Neural progenitor cell (in vitro differentiated cells): ENCODE measurements around the gene LMCD1. TPM values are rescaled to one million over a fixed set of nuclear protein-coding genes. Genes with fewer than 3 reads are reported as not detected.

ENCODE experiments used
- DNase-seq: peaks from one replicate; pipeline ENCODE4 v3.0.0-alpha.2; 2016; ENCODE audit warnings: low spot score
- H2AFZ ChIP-seq: fragments of 200-600 bp; sonication (generic); replicated peaks from 2 replicates; pipeline ENCODE4 v1.6.1; 2016; ENCODE audit warnings: antibody characterized with exemption
- H3F3A ChIP-seq: fragments of 200-600 bp; sonication (generic); 2 replicates; pipeline ENCODE4 v1.6.1; 2016; ENCODE audit warnings: antibody characterized with exemption, low read depth
- H3K27ac ChIP-seq: fragments of 200-600 bp; sonication (generic); 2 replicates; pipeline ENCODE4 v1.5.1; 2016; ENCODE audit warnings: mild to moderate bottlenecking
- H3K27me3 ChIP-seq: fragments of 200-600 bp; sonication (generic); 2 replicates; pipeline ENCODE4 v1.6.1; 2016; ENCODE audit warnings: mild to moderate bottlenecking, moderate library complexity
- H3K36me3 ChIP-seq: fragments of 200-600 bp; sonication (generic); 2 replicates; pipeline ENCODE4 v1.5.1; 2016
- H3K4me1 ChIP-seq: fragments of 200-600 bp; sonication (generic); 2 replicates; pipeline ENCODE4 v1.6.1; 2016; ENCODE audit warnings: mixed run types
- H3K4me2 ChIP-seq: fragments of 200-600 bp; sonication (generic); 2 replicates; pipeline ENCODE4 v1.6.1; 2016
- H3K4me3 ChIP-seq: fragments of 200-600 bp; sonication (generic); 2 replicates; pipeline ENCODE4 v1.5.1; 2016
- H3K79me2 ChIP-seq: fragments of 200-600 bp; sonication (generic); 2 replicates; pipeline ENCODE4 v1.6.1; 2016; ENCODE audit warnings: low read depth
- H3K9ac ChIP-seq: fragments of 200-600 bp; sonication (generic); 2 replicates; pipeline ENCODE4 v1.6.1; 2016
- H3K9me3 ChIP-seq: fragments of 200-600 bp; sonication (generic); 2 replicates; pipeline ENCODE4 v1.5.1; 2016; ENCODE audit warnings: low read depth
- H4K20me1 ChIP-seq: fragments of 200-600 bp; sonication (generic); 2 replicates; pipeline ENCODE4 v1.6.1; 2016; ENCODE audit warnings: low read depth
- H3K27ac Mint-ChIP-seq: 3 replicates; pipeline ENCODE4 v1.8.0; 2021; ENCODE audit warnings: mixed read lengths
- H3K27me3 Mint-ChIP-seq: 2 replicates; pipeline ENCODE4 v1.8.0; 2022; ENCODE audit warnings: low read depth, mild to moderate bottlenecking, inconsistent platforms, moderate library complexity, mixed read lengths; ENCODE audit not compliant: insufficient read depth
- H3K36me3 Mint-ChIP-seq: 3 replicates; pipeline ENCODE4 v1.8.0; 2021; ENCODE audit warnings: mixed read lengths
- H3K4me1 Mint-ChIP-seq: 3 replicates; pipeline ENCODE4 v1.8.0; 2021; ENCODE audit warnings: mixed read lengths
- H3K4me3 Mint-ChIP-seq: 3 replicates; pipeline ENCODE4 v1.8.0; 2021; ENCODE audit warnings: mild to moderate bottlenecking, moderate library complexity, mixed read lengths
- H3K9me3 Mint-ChIP-seq: 3 replicates; pipeline ENCODE4 v1.8.0; 2020; ENCODE audit warnings: mixed read lengths
- CTCF ChIP-seq: fragments of 200-600 bp; sonication (generic); IDR thresholded peaks from 2 replicates; pipeline ENCODE4 v1.5.1; 2017; ENCODE audit warnings: antibody characterized with exemption, mild to moderate bottlenecking
- EZH2 ChIP-seq: fragments of 200-600 bp; sonication (generic); IDR thresholded peaks from 2 replicates; pipeline ENCODE4 v1.6.1; 2017; ENCODE audit warnings: antibody characterized with exemption, mild to moderate bottlenecking, moderate library complexity
- EZH2phosphoT487 ChIP-seq: fragments of 200-600 bp; sonication (generic); IDR thresholded peaks from 2 replicates; pipeline ENCODE4 v1.6.1; 2017; ENCODE audit warnings: antibody characterized with exemption
- total RNA-seq: library from RNA; depleted of rRNA; stranded (reverse); fragments of >200 nt; gene quantifications from 2 replicates; pipeline ENCODE4 v1.2.3, GENCODE V29; 2015; ENCODE audit warnings: low replicate concordance

Gene LMCD1
- total RNA-seq, 1 donor from 2014 or later: not detected

- no peak overlapping the region for H3K9ac ChIP-seq
- Mint-ChIP-seq H3K9me3 (peaks cover 2% of the 10 kb centered on the region), H3K4me1 (peaks cover 25% of the 10 kb centered on the region), H3K4me3 (no peak overlapping the region), H3K27me3 (peaks cover 2% of the 10 kb centered on the region), H3K27ac (no peak overlapping the region), H3K36me3 (peaks cover 7% of the 10 kb centered on the region)
- peaks cover 16% of the 10 kb centered on the region for H3K4me1 ChIP-seq
- H3K79me2 ChIP-seq: no peaks in the 10 kb centered on the region
- no peak for TF ChIP-seq CTCF
- TF ChIP-seq EZH2: no peak
- TF ChIP-seq EZH2phosphoT487: no peak
- H3K27ac ChIP-seq: no peak overlapping the region
- H3K9me3 ChIP-seq: no peaks in the 10 kb centered on the region
- H2AFZ ChIP-seq: no peak overlapping the region
- no peaks in the 10 kb centered on the region for H3K27me3 ChIP-seq
- H3F3A ChIP-seq: no peaks in the 10 kb centered on the region
- no peaks in the 10 kb centered on the region for H4K20me1 ChIP-seq
- H3K36me3 ChIP-seq: no peaks in the 10 kb centered on the region
- no peak for DNase-seq
- no peak overlapping the region for H3K4me2 ChIP-seq
- no peak overlapping the region for H3K4me3 ChIP-seq
These were observed 54.8 kb downstream of the LMCD1 start for GRCh38 chr3:8556473-8556869.

- peaks cover 2% of the 10 kb centered on the region for H3K9me3 Mint-ChIP-seq
- H2AFZ ChIP-seq: no peak overlapping the region
- no peak overlapping the region for H3K27ac ChIP-seq
- H3K9ac ChIP-seq: no peak overlapping the region
- no peaks in the 10 kb centered on the region for H3K27me3 ChIP-seq
- H3F3A ChIP-seq: no peaks in the 10 kb centered on the region
- TF ChIP-seq CTCF (no peak), EZH2phosphoT487 (no peak), EZH2 (no peak)
- peaks cover 2% of the 10 kb centered on the region for H3K27me3 Mint-ChIP-seq
- H3K4me2 ChIP-seq: no peak overlapping the region
- no peaks in the 10 kb centered on the region for H3K79me2 ChIP-seq
- H3K9me3 ChIP-seq: no peaks in the 10 kb centered on the region
- H3K4me1 Mint-ChIP-seq: peaks cover 31% of the 10 kb centered on the region
- peaks cover 16% of the 10 kb centered on the region for H3K4me1 ChIP-seq
- H4K20me1 ChIP-seq: no peaks in the 10 kb centered on the region
- DNase-seq: no peak
- peaks cover 7% of the 10 kb centered on the region for H3K36me3 Mint-ChIP-seq
- no peak overlapping the region for H3K4me3 Mint-ChIP-seq
- H3K27ac Mint-ChIP-seq: no peak overlapping the region
- H3K4me3 ChIP-seq: no peak overlapping the region
- H3K36me3 ChIP-seq: no peaks in the 10 kb centered on the region
These were observed 55.7 kb downstream of the LMCD1 start for GRCh38 chr3:8557298-8557697.

GRCh38 chr3:8558645-8559044 lies 57.0 kb downstream of the LMCD1 start:
- TF ChIP-seq EZH2 (no peak), EZH2phosphoT487 (no peak), CTCF (no peak)
- peaks cover 7% of the 10 kb centered on the region for H3K36me3 Mint-ChIP-seq
- DNase-seq: no peak
- Histone ChIP-seq H4K20me1 (no peaks in the 10 kb centered on the region), H3K79me2 (no peaks in the 10 kb centered on the region), H3K9me3 (no peaks in the 10 kb centered on the region), H3K9ac (no peak overlapping the region), H3K4me3 (no peak overlapping the region), H3K4me2 (no peak overlapping the region), H3K4me1 (peaks cover 20% of the 10 kb centered on the region), H3K27me3 (no peaks in the 10 kb centered on the region), H2AFZ (no peak overlapping the region), H3K36me3 (no peaks in the 10 kb centered on the region), H3K27ac (no peak overlapping the region), H3F3A (no peaks in the 10 kb centered on the region)
- H3K4me1 Mint-ChIP-seq: peaks cover 35% of the 10 kb centered on the region
- H3K27ac Mint-ChIP-seq: no peak overlapping the region
- no peak overlapping the region for H3K4me3 Mint-ChIP-seq
- H3K9me3 Mint-ChIP-seq: peaks cover 2% of the 10 kb centered on the region
- H3K27me3 Mint-ChIP-seq: peaks cover 2% of the 10 kb centered on the region
